ENCODE data around the gene CFAP90.

Gene CFAP90

DNA sequence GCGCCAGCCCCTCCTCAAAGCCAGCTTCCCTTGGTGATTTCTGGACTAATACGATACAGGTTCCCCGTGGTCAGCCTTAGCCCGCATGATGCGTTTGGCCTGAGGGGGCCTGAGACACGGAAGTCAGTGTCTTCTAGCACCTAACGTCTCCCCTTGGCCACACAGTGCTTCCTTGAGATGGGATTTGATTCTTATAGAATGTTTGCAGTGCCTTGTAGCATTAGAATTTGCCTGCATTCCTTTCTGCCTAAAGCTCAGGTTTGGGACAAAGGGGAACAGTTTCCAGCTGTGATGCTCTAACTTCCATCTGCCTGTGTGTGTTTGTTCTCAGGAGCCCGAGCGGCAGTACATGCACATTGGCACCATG, 34.4 kb downstream of the CFAP90 start:
- TF ChIP-seq, protein P1, sequence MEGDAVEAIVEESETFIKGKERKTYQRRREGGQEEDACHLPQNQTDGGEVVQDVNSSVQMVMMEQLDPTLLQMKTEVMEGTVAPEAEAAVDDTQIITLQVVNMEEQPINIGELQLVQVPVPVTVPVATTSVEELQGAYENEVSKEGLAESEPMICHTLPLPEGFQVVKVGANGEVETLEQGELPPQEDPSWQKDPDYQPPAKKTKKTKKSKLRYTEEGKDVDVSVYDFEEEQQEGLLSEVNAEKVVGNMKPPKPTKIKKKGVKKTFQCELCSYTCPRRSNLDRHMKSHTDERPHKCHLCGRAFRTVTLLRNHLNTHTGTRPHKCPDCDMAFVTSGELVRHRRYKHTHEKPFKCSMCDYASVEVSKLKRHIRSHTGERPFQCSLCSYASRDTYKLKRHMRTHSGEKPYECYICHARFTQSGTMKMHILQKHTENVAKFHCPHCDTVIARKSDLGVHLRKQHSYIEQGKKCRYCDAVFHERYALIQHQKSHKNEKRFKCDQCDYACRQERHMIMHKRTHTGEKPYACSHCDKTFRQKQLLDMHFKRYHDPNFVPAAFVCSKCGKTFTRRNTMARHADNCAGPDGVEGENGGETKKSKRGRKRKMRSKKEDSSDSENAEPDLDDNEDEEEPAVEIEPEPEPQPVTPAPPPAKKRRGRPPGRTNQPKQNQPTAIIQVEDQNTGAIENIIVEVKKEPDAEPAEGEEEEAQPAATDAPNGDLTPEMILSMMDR (conservative IDR thresholded peaks at IDR 0.05; ENCODE audit: control insufficient read depth, insufficient read depth, low read depth, low read length): no peak
- H3K4me3 ChIP-seq (ENCODE audit: control insufficient read depth, low read depth, low read length): no peak overlapping the region
- DNase-seq (ENCODE audit: low read depth): no peak

DNA sequence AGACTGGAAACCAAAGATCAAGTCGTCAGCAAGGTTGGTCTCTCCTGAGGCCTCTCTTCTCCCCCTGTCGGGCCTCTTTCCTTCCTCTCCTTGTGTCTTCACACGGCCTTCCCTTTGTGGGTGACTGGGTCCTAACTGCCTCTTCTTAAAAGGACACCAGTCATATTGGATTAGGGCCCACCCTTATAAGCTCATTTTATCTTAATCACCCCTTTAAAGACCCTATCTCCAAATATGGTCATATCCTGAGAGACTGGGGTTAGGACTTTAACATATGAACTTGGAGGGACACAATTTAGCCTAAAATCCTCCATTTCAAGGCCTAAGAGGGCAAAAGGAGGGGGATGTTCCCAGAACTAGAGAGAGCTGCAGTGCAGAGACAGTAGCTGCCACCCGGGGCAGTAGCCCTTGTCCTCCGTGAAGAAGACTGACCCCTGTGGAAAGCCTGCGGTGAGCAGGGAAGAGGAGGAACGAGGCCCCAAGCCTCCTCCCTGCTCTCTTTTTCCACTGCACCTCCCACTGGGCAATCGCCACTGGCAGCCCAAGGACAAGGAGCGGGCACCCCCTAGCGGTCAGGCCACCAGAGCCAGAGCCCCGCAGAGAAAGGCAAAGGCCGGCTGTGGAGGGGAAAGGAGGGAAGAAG, 34.9 kb downstream of the CFAP90 start:
- TF ChIP-seq, protein P1 (conservative IDR thresholded peaks at IDR 0.05; ENCODE audit: control insufficient read depth, insufficient read depth, low read depth, low read length): peak; percentile 64
- H3K4me3 ChIP-seq (ENCODE audit: control insufficient read depth, low read depth, low read length): no peak overlapping the region

DNA sequence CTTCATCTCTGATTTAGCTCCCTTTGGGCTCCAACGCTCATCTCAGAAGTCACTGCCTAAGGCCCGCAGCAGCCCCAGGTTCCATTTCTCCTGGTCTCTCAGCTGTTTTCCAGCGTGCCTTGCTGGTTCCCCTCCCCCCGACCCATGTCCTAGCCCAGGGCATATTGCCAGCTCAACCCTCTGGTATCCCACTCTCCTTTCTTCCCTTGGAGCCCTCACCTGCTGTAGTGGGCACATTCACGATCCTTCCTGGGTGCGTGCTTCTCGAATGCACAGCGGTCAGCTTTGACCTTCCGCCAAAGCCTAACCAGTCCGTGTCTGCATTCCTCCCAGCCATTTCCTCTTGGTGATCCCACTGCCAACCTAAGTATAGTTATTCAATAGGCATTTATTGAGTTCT, 36.1 kb downstream of the CFAP90 start:
- no peak overlapping the region for H3K4me3 ChIP-seq (ENCODE audit: control insufficient read depth, low read depth, low read length)
- DNase-seq (ENCODE audit: low read depth): no peak
- TF ChIP-seq, protein P1 (conservative IDR thresholded peaks at IDR 0.05; ENCODE audit: control insufficient read depth, insufficient read depth, low read depth, low read length): no peak

More for the DNA sequence above, 34.9 kb downstream of the CFAP90 start:
- peak; percentile 40 for DNase-seq (ENCODE audit: low read depth)

DNA sequence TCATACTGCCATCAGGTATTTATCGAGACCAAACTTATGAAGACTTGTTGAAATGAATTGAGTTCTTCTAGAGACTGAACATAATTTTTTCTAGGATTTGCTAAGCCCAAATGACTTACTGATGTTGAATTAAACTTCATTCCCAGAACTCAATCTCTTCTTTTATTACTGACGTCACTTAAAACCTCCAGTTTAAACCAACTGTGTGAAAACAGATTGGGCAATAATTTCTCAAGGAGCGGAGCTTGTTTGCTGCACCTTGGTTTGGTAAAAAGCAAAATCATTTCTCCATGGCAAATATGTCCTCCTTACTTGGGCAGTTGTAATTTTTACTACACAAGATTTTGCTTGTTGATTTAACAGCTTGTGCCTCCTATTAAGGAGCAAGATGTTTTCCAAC, 37.4 kb downstream of the CFAP90 start:
- TF ChIP-seq, protein P1 (conservative IDR thresholded peaks at IDR 0.05; ENCODE audit: control insufficient read depth, insufficient read depth, low read depth, low read length): no peak
- DNase-seq (ENCODE audit: low read depth): no peak

DNA sequence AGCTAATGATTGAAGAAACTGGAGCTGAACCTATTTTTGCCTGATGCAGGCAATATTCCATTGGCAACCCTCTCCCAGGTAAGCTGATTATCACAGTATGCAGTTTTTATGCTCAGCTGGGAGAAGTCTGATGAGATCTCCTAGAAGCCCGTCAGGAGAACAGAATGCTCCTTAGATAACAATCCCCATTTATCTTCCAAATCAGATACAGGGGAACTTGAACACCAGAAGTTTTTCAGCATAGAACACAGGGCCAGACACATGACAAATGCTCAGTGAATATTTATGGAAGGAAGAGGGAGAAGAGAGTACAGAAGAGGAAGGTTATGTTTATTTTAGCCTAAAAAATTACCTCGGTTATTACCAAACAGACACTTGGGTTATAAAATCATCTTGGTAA, 37.9 kb downstream of the CFAP90 start:
- TF ChIP-seq, protein P1 (conservative IDR thresholded peaks at IDR 0.05; ENCODE audit: control insufficient read depth, insufficient read depth, low read depth, low read length): no peak
- no peak overlapping the region for H3K4me3 ChIP-seq (ENCODE audit: control insufficient read depth, low read depth, low read length)
- DNase-seq (ENCODE audit: low read depth): no peak

More for the DNA sequence above, 37.4 kb downstream of the CFAP90 start:
- H3K4me3 ChIP-seq (ENCODE audit: control insufficient read depth, low read depth, low read length): no peak overlapping the region

DNA sequence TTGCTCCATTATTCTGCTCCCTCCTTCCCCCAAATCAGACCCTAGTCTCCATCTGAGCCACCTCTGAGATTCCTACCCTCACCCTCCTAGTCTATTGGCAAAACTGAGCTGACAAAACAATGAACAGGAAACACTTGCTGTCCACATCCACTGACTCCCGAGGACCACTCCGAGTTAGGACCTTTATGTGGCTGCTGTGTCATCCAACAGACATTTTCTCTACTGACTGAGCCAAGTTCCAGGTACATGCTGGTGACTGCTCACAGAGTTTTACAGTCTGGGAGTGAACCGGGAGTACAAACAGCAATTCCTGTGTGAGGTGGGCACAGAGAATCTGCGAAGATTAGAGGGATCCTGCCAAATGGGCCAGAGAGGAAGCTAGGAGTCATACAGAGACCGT, 39.2 kb downstream of the CFAP90 start:
- DNase-seq (ENCODE audit: low read depth): no peak
- TF ChIP-seq, protein P1 (conservative IDR thresholded peaks at IDR 0.05; ENCODE audit: control insufficient read depth, insufficient read depth, low read depth, low read length): no peak
- H3K4me3 ChIP-seq (ENCODE audit: control insufficient read depth, low read depth, low read length): no peak overlapping the region

DNA sequence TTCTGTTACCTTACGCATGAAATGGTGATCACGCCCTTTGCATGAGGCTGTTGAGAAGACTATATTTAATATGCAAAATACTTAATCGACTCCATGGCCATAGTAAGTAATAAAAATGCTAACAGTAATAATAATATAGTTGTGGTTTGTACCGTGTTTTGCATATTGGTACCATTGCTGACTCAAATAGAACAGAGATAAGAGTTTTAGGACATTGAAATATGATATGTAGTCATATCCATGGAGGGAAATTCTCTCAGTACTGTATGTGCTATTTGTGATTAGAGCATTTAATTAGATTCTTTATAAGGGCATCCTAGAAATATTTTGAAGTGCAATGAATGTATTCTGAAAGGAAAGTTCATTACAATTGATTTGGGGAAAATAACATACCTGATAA, 41.9 kb downstream of the CFAP90 start:
- no peak for DNase-seq (ENCODE audit: low read depth)
- no peak overlapping the region for H3K4me3 ChIP-seq (ENCODE audit: control insufficient read depth, low read depth, low read length)
- TF ChIP-seq, protein P1 (conservative IDR thresholded peaks at IDR 0.05; ENCODE audit: control insufficient read depth, insufficient read depth, low read depth, low read length): no peak
